ENCODE results near the gene ANTXR2. TPM values are rescaled to one million over a fixed set of nuclear protein-coding genes. Genes with fewer than 3 reads are reported as not detected.

ANTXR2 gene
- total and polyA plus RNA-seq, 2 of the 13 experiments (the other 11 are each of a cell fraction or from before 2014, with no cell fraction given) = 4.6 to 14.5 TPM

DNA sequence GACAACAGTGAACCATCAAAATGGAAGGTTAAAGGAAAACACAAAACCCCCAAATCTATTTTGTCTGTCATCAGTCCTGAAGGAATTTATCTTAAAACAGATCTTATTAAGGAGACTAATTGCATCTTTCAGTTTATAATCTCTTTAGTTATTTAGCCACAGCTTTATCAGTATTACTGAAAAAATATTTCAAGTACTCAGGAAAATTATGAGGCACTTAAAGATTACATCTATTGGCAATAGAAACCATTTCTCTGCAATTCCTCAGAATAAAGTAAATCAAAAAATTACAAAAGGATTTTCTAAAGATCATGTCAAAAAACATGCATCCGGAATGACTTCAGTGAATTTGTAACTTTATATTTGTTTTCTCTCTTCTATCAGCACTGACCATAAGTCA is 35.2 kb downstream of the ANTXR2 start (continued):
- TF ChIP-seq USF2 (IDR thresholded peaks at IDR 0.05; ENCODE audit: low read depth, low read length) (no peak), USF2 (CRISPR knock-in tag; IDR thresholded peaks at IDR 0.05; ENCODE audit: borderline replicate concordance) (no peak), SAFB2 (CRISPR knock-in tag; IDR thresholded peaks at IDR 0.05; ENCODE audit: borderline replicate concordance, low read depth) (no peak), ZNF878 (CRISPR knock-in tag; IDR thresholded peaks at IDR 0.05) (no peak), ARID4A (CRISPR knock-in tag; IDR thresholded peaks at IDR 0.05; ENCODE audit: borderline replicate concordance) (no peak), ZNF496 (CRISPR knock-in tag; IDR thresholded peaks at IDR 0.05; ENCODE audit: insufficient replicate concordance) (no peak)
- TF ChIP-seq, protein P1, sequence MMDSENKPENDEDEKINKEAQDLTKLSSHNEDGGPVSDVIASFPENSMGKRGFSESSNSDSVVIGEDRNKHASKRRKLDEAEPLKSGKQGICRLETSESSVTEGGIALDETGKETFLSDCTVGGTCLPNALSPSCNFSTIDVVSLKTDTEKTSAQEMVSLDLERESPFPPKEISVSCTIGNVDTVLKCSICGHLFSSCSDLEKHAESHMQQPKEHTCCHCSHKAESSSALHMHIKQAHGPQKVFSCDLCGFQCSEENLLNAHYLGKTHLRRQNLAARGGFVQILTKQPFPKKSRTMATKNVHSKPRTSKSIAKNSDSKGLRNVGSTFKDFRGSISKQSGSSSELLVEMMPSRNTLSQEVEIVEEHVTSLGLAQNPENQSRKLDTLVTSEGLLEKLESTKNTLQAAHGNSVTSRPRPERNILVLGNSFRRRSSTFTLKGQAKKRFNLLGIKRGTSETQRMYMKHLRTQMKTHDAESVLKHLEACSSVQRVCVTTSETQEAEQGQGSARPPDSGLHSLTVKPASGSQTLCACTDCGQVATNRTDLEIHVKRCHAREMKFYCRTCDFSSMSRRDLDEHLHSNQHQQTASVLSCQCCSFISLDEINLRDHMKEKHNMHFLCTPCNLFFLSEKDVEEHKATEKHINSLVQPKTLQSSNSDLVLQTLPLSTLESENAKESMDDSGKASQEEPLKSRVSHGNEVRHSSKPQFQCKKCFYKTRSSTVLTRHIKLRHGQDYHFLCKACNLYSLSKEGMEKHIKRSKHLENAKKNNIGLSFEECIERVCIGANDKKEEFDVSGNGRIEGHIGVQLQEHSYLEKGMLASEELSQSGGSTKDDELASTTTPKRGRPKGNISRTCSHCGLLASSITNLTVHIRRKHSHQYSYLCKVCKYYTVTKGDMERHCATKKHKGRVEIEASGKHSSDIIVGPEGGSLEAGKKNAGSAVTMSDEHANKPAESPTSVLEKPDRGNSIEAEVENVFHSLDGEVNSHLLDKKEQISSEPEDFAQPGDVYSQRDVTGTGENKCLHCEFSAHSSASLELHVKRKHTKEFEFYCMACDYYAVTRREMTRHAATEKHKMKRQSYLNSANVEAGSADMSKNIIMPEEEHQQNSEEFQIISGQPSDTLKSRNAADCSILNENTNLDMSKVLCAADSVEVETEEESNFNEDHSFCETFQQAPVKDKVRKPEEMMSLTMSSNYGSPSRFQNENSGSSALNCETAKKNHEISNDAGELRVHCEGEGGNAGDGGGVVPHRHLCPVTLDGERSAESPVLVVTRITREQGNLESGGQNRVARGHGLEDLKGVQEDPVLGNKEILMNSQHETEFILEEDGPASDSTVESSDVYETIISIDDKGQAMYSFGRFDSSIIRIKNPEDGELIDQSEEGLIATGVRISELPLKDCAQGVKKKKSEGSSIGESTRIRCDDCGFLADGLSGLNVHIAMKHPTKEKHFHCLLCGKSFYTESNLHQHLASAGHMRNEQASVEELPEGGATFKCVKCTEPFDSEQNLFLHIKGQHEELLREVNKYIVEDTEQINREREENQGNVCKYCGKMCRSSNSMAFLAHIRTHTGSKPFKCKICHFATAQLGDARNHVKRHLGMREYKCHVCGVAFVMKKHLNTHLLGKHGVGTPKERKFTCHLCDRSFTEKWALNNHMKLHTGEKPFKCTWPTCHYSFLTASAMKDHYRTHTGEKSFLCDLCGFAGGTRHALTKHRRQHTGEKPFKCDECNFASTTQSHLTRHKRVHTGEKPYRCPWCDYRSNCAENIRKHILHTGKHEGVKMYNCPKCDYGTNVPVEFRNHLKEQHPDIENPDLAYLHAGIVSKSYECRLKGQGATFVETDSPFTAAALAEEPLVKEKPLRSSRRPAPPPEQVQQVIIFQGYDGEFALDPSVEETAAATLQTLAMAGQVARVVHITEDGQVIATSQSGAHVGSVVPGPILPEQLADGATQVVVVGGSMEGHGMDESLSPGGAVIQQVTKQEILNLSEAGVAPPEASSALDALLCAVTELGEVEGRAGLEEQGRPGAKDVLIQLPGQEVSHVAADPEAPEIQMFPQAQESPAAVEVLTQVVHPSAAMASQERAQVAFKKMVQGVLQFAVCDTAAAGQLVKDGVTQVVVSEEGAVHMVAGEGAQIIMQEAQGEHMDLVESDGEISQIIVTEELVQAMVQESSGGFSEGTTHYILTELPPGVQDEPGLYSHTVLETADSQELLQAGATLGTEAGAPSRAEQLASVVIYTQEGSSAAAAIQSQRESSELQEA (CRISPR knock-in tag; IDR thresholded peaks at IDR 0.05; ENCODE audit: not compliant biosample characterization) = no peak

Measured in HepG2 (cell line).